HUES64 (cell line): Measurements from ENCODE around the gene EPC2.

Experiments
- H3K27ac ChIP-seq: 2 replicates; pipeline ENCODE4 v1.7.0; 2013; ENCODE audit warnings: low read depth, low read length, inconsistent platforms
- H3K27me3 ChIP-seq: 2 replicates; pipeline ENCODE4 v1.6.1; 2013; ENCODE audit warnings: mild to moderate bottlenecking, low read length; ENCODE audit not compliant: insufficient read depth
- H3K36me3 ChIP-seq: 2 replicates; pipeline ENCODE4 v1.6.1; 2013; ENCODE audit warnings: mild to moderate bottlenecking, low read length; ENCODE audit not compliant: insufficient read depth
- H3K4me1 ChIP-seq: 2 replicates; pipeline ENCODE4 v1.6.1; 2013; ENCODE audit warnings: mild to moderate bottlenecking, low read length, moderate library complexity; ENCODE audit not compliant: insufficient read depth
- H3K4me3 ChIP-seq: 2 replicates; pipeline ENCODE4 v1.5.1; 2013; ENCODE audit warnings: mild to moderate bottlenecking, low read length, moderate library complexity
- H3K9ac ChIP-seq: 2 replicates; pipeline ENCODE4 v1.6.1; 2013; ENCODE audit warnings: mild to moderate bottlenecking, low read depth, low read length
- H3K9me3 ChIP-seq: 2 replicates; pipeline ENCODE4 v1.6.1; 2013; ENCODE audit warnings: low read depth, low read length; ENCODE audit not compliant: insufficient read depth
- WGBS: fragments of 150-250, 120-280 bp; methylation state at CpG from one replicate; pipeline ENCODE4 v1.1.7; 2013; ENCODE audit warnings: missing lambda C conversion rate; 5-methylcytosine and 5-hydroxymethylcytosine counted together

EPC2 gene

GRCh38 chr2:148704247-148704646 is 59.7 kb downstream of the EPC2 start:
- Histone ChIP-seq H3K27ac (no peak overlapping the region), H3K9ac (no peak overlapping the region), H3K9me3 (peaks cover 33% of the 10 kb centered on the region), H3K4me1 (no peaks in the 10 kb centered on the region), H3K27me3 (no peaks in the 10 kb centered on the region), H3K4me3 (no peak overlapping the region), H3K36me3 (peaks cover 43% of the 10 kb centered on the region)

- 100% methylated on average over 1 of the region's 2 CpGs for WGBS
- Histone ChIP-seq H3K27me3 (no peaks in the 10 kb centered on the region), H3K4me1 (peaks cover 5% of the 10 kb centered on the region), H3K9me3 (no peaks in the 10 kb centered on the region), H3K27ac (no peak overlapping the region), H3K9ac (no peak overlapping the region), H3K4me3 (no peak overlapping the region), H3K36me3 (no peaks in the 10 kb centered on the region)
Measured at GRCh38 chr2:148716378-148716920, 71.9 kb downstream of the EPC2 start.

- H3K27me3 ChIP-seq = no peaks in the 10 kb centered on the region
- H3K9me3 ChIP-seq = no peaks in the 10 kb centered on the region
- no peak overlapping the region for H3K9ac ChIP-seq
- H3K27ac ChIP-seq = no peak overlapping the region
- no peak overlapping the region for H3K4me3 ChIP-seq
- peaks cover 19% of the 10 kb centered on the region for H3K4me1 ChIP-seq
- 82% methylated on average over 3 of the region's 3 CpGs for WGBS
- no peaks in the 10 kb centered on the region for H3K36me3 ChIP-seq
Measured at GRCh38 chr2:148718039-148718438, 73.5 kb downstream of the EPC2 start.

GRCh38 chr2:148719195-148719749 is 74.7 kb downstream of the EPC2 start:
- no peaks in the 10 kb centered on the region for H3K27me3 ChIP-seq
- peaks cover 27% of the 10 kb centered on the region for H3K4me1 ChIP-seq
- no peaks in the 10 kb centered on the region for H3K36me3 ChIP-seq
- 91% methylated on average over 6 of the region's 6 CpGs for WGBS
- H3K4me3 ChIP-seq = no peak overlapping the region
- H3K9ac ChIP-seq = no peak overlapping the region
- H3K9me3 ChIP-seq = no peaks in the 10 kb centered on the region
- H3K27ac ChIP-seq = no peak overlapping the region

- Histone ChIP-seq H3K9me3 (no peaks in the 10 kb centered on the region), H3K27ac (no peak overlapping the region), H3K27me3 (no peaks in the 10 kb centered on the region), H3K4me1 (peaks cover 27% of the 10 kb centered on the region), H3K9ac (no peak overlapping the region), H3K36me3 (no peaks in the 10 kb centered on the region), H3K4me3 (no peak overlapping the region)
- 70% methylated on average over 2 of the region's 2 CpGs for WGBS
Measured at GRCh38 chr2:148719941-148720436, 75.4 kb downstream of the EPC2 start.

GRCh38 chr2:148720501-148721001 is 76.0 kb downstream of the EPC2 start:
- no peak overlapping the region for H3K9ac ChIP-seq
- WGBS = 95% methylated on average over 19 of the region's 20 CpGs
- no peaks in the 10 kb centered on the region for H3K27me3 ChIP-seq
- no peak overlapping the region for H3K27ac ChIP-seq
- H3K9me3 ChIP-seq = no peaks in the 10 kb centered on the region
- no peak overlapping the region for H3K4me3 ChIP-seq
- H3K36me3 ChIP-seq = no peaks in the 10 kb centered on the region
- H3K4me1 ChIP-seq = peaks cover 27% of the 10 kb centered on the region

GRCh38 chr2:148721520-148721931 is 77.0 kb downstream of the EPC2 start:
- Histone ChIP-seq H3K36me3 (no peaks in the 10 kb centered on the region), H3K4me3 (no peak overlapping the region), H3K27ac (no peak overlapping the region), H3K4me1 (peaks cover 27% of the 10 kb centered on the region), H3K27me3 (no peaks in the 10 kb centered on the region), H3K9ac (no peak overlapping the region), H3K9me3 (no peaks in the 10 kb centered on the region)

- Histone ChIP-seq H3K36me3 (no peaks in the 10 kb centered on the region), H3K4me3 (no peak overlapping the region), H3K9ac (no peak overlapping the region), H3K9me3 (no peaks in the 10 kb centered on the region), H3K27ac (no peak overlapping the region), H3K4me1 (peaks cover 27% of the 10 kb centered on the region), H3K27me3 (no peaks in the 10 kb centered on the region)
- 67% methylated on average over 5 of the region's 5 CpGs for WGBS
Measured at GRCh38 chr2:148721991-148722777, 77.6 kb downstream of the EPC2 start.

GRCh38 chr2:148725564-148725963 is 81.0 kb downstream of the EPC2 start:
- H3K36me3 ChIP-seq = no peaks in the 10 kb centered on the region
- H3K4me1 ChIP-seq = peaks cover 27% of the 10 kb centered on the region
- 92% methylated on average over 1 of the region's 1 CpG for WGBS

GRCh38 chr2:148726228-148726627 is 81.7 kb downstream of the EPC2 start:
- WGBS = 88% methylated on average over 1 of the region's 3 CpGs
- Histone ChIP-seq H3K4me3 (no peak overlapping the region), H3K36me3 (no peaks in the 10 kb centered on the region), H3K27ac (no peak overlapping the region), H3K9ac (no peak overlapping the region), H3K4me1 (peaks cover 24% of the 10 kb centered on the region), H3K27me3 (no peaks in the 10 kb centered on the region), H3K9me3 (no peaks in the 10 kb centered on the region)

More at GRCh38 chr2:148725564-148725963, 81.0 kb downstream of the EPC2 start:
- H3K4me3 ChIP-seq = no peak overlapping the region
- no peaks in the 10 kb centered on the region for H3K27me3 ChIP-seq
- no peak overlapping the region for H3K27ac ChIP-seq
- no peaks in the 10 kb centered on the region for H3K9me3 ChIP-seq
- H3K9ac ChIP-seq = no peak overlapping the region

GRCh38 chr2:148730085-148730484 is 85.5 kb downstream of the EPC2 start:
- H3K9ac ChIP-seq = no peak overlapping the region
- no peaks in the 10 kb centered on the region for H3K9me3 ChIP-seq
- no peak overlapping the region for H3K4me3 ChIP-seq
- H3K27me3 ChIP-seq = no peaks in the 10 kb centered on the region
- no peaks in the 10 kb centered on the region for H3K36me3 ChIP-seq
- H3K4me1 ChIP-seq = no peaks in the 10 kb centered on the region
- H3K27ac ChIP-seq = no peak overlapping the region
